ENCODE results near the gene NINJ1.

- TF ChIP-seq CTCF (IDR thresholded peaks at IDR 0.05) = no peak
- no peak for TF ChIP-seq POLR2A (IDR thresholded peaks at IDR 0.05)
These were observed 9.3 kb downstream of the NINJ1 start for GRCh38 chr9:93124793-93125192.
